Activated CD4-positive, alpha-beta T cell treated with anti-CD3 and anti-CD28 coated beads, Interleukin-2, amount 50 U/mL, for 48 hours (primary cell): Measurements from ENCODE around the gene VWC2.

Experiments
- DNase-seq, 2 experiments: peaks; one replicate each; pipeline ENCODE4 v3.0.0-alpha.2; 2020

The VWC2 gene

GRCh38 chr7:49852619-49853462 lies 79.4 kb downstream of the VWC2 start:
- peak; percentile 19 to 21 for DNase-seq

GRCh38 chr7:49855281-49855980 lies 82.0 kb downstream of the VWC2 start:
- no peak for DNase-seq

- no peak for DNase-seq
Measured at GRCh38 chr7:49860293-49860692, 86.9 kb downstream of the VWC2 start.

GRCh38 chr7:49866076-49866735 lies 92.8 kb downstream of the VWC2 start:
- DNase-seq: no peak

GRCh38 chr7:49866910-49867309 lies 93.5 kb downstream of the VWC2 start:
- no peak for DNase-seq

- no peak for DNase-seq
Measured at GRCh38 chr7:49873420-49873819, 100.0 kb downstream of the VWC2 start.

- DNase-seq: no peak
Measured at GRCh38 chr7:49875336-49875735, 101.9 kb downstream of the VWC2 start.

GRCh38 chr7:49876202-49876601 lies 102.8 kb downstream of the VWC2 start:
- DNase-seq: no peak

- DNase-seq: no peak
Measured at GRCh38 chr7:49878089-49878488, 104.7 kb downstream of the VWC2 start.

- DNase-seq: no peak
Measured at GRCh38 chr7:49878627-49879026, 105.2 kb downstream of the VWC2 start.

GRCh38 chr7:49883933-49884332 lies 110.5 kb downstream of the VWC2 start:
- no peak for DNase-seq

- no peak for DNase-seq
Measured at GRCh38 chr7:49885593-49886285, 112.3 kb downstream of the VWC2 start.

- DNase-seq: no peak
Measured at GRCh38 chr7:49892481-49892880, 119.0 kb downstream of the VWC2 start.

GRCh38 chr7:49893131-49893530 lies 119.7 kb downstream of the VWC2 start:
- DNase-seq: no peak

- DNase-seq: no peak
Measured at GRCh38 chr7:49894543-49894942, 121.1 kb downstream of the VWC2 start.

GRCh38 chr7:49911909-49912308 lies 138.5 kb downstream of the VWC2 start:
- DNase-seq: no peak

- DNase-seq: no peak
Measured at GRCh38 chr7:49926720-49927119, 153.3 kb downstream of the VWC2 start.

- no peak for DNase-seq
Measured at GRCh38 chr7:49927631-49928030, 154.2 kb downstream of the VWC2 start.

- no peak for DNase-seq
Measured at GRCh38 chr7:49928787-49929186, 155.3 kb downstream of the VWC2 start.

GRCh38 chr7:49931627-49932026 lies 158.2 kb downstream of the VWC2 start:
- DNase-seq: no peak

GRCh38 chr7:49937608-49938007 lies 164.2 kb downstream of the VWC2 start:
- DNase-seq: no peak
